C4-2B (cell line): Measurements from ENCODE around the gene HSPBP1.

Source experiments
- H3K27ac ChIP-seq: fragments of 450-650 bp; 2 replicates; pipeline ENCODE4 v1.5.1; 2017
- CTCF ChIP-seq: fragments of 450-650 bp; conservative IDR thresholded peaks from 2 replicates; pipeline ENCODE4 v1.5.1; 2017; ENCODE audit warnings: mild to moderate bottlenecking
- ZFX ChIP-seq: fragments of 450-650 bp; IDR thresholded peaks from 2 replicates; pipeline ENCODE4 v1.6.1; 2017

Gene HSPBP1

GRCh38 chr19:55289117-55289796 is 9.3 kb upstream of the HSPBP1 start:
- H3K27ac ChIP-seq = no peak overlapping the region
- no peak for TF ChIP-seq CTCF
- TF ChIP-seq ZFX = no peak

GRCh38 chr19:55287361-55288079 is 7.6 kb upstream of the HSPBP1 start:
- H3K27ac ChIP-seq = no peak overlapping the region
- TF ChIP-seq CTCF = no peak
- TF ChIP-seq ZFX = no peak

GRCh38 chr19:55285229-55285890 is 5.5 kb upstream of the HSPBP1 start:
- H3K27ac ChIP-seq = no peak overlapping the region
- TF ChIP-seq CTCF = no peak
- TF ChIP-seq ZFX = no peak

- H3K27ac ChIP-seq = no peak overlapping the region
- no peak for TF ChIP-seq ZFX
- TF ChIP-seq CTCF = no peak
Observed at GRCh38 chr19:55284405-55285058, 4.6 kb upstream of the HSPBP1 start.

GRCh38 chr19:55283548-55284377 is 3.9 kb upstream of the HSPBP1 start, which contains the start of gene BRSK1:
Gene BRSK1 (plus strand): TSS chr19:55283997. CDS start chr19:55284443, 446 bp downstream.
- no peak for TF ChIP-seq CTCF
- TF ChIP-seq ZFX = no peak

GRCh38 chr19:55279340-55279739 is 570 bp downstream of the HSPBP1 start:
- H3K27ac ChIP-seq = peak overlapping the region; percentile 68
- TF ChIP-seq CTCF (no peak), ZFX (no peak)

More at GRCh38 chr19:55283548-55284377, 3.9 kb upstream of the HSPBP1 start, which contains the start of gene BRSK1:
- no peak within 1 kb of the TSS for H3K27ac ChIP-seq
